MM.1S (cell line): ENCODE data around the gene WDR83.

ENCODE experiments used
- CTCF ChIP-seq: fragments of 300-600 bp; sonication (generic); IDR thresholded peaks from 2 replicates; pipeline ENCODE4 v1.5.1; 2016; ENCODE audit warnings: antibody characterized with exemption, low read length, mixed read lengths
- EZH2 ChIP-seq: fragments of 300-600 bp; sonication (generic); optimal IDR thresholded peaks from 2 replicates; pipeline ENCODE3; 2017; ENCODE audit warnings: low read depth, mild to moderate bottlenecking, antibody characterized with exemption, low read length, mixed read lengths
- EZH2phosphoT487 ChIP-seq: fragments of 300-600 bp; sonication (generic); IDR thresholded peaks from 2 replicates; pipeline ENCODE4 v1.6.1; 2018; ENCODE audit warnings: antibody characterized with exemption, low read length

- no peak for TF ChIP-seq CTCF
- TF ChIP-seq EZH2, result no peak
- TF ChIP-seq EZH2phosphoT487, result no peak
These were observed 36.4 kb downstream of the WDR83 start for GRCh38 chr19:12703046-12703445.
